H9 (cell line): Measurements from ENCODE around the gene UBE4B. TPM values are rescaled to one million over a fixed set of nuclear protein-coding genes. Genes with fewer than 3 reads are reported as not detected.

Experiments used
- DNase-seq: peaks from one replicate; pipeline ENCODE4 v3.0.0-alpha.2; 2017
- H2AFZ ChIP-seq: one replicate; pipeline ENCODE4 v1.6.1; 2013; ENCODE audit warnings: mild to moderate bottlenecking, low read length, control low read depth, moderate library complexity
- H2AK5ac ChIP-seq: 2 replicates; pipeline ENCODE4 v1.6.1; 2013; ENCODE audit warnings: low read length, control low read depth, mixed read lengths; ENCODE audit not compliant: insufficient read length
- H2BK120ac ChIP-seq: one replicate; pipeline ENCODE4 v1.6.1; 2013; ENCODE audit warnings: low read depth, mild to moderate bottlenecking, low read length, control low read depth, inconsistent platforms; ENCODE audit not compliant: poor library complexity, severe bottlenecking
- H2BK12ac ChIP-seq: 2 replicates; pipeline ENCODE4 v1.6.1; 2013; ENCODE audit warnings: low read length, control low read depth, mixed read lengths, low read depth; ENCODE audit not compliant: insufficient read length
- H2BK15ac ChIP-seq: 2 replicates; pipeline ENCODE4 v1.6.1; 2013; ENCODE audit warnings: low read depth, low read length, control low read depth
- H2BK20ac ChIP-seq: one replicate; pipeline ENCODE4 v1.6.1; 2013; ENCODE audit warnings: low read depth, mild to moderate bottlenecking, low read length, control low read depth, inconsistent platforms; ENCODE audit not compliant: poor library complexity, severe bottlenecking
- H2BK5ac ChIP-seq: 2 replicates; pipeline ENCODE4 v1.6.1; 2013; ENCODE audit warnings: low read length, control low read depth, mixed read lengths; ENCODE audit not compliant: insufficient read length
- H3K14ac ChIP-seq: 2 replicates; pipeline ENCODE4 v1.6.1; 2013; ENCODE audit warnings: low read length, control low read depth; ENCODE audit not compliant: insufficient read depth
- H3K18ac ChIP-seq: 2 replicates; pipeline ENCODE4 v1.6.1; 2013; ENCODE audit warnings: low read depth, mild to moderate bottlenecking, mixed read lengths, low read length, control low read depth; ENCODE audit not compliant: insufficient read length
- H3K23ac ChIP-seq: 2 replicates; pipeline ENCODE4 v1.6.1; 2013; ENCODE audit warnings: low read length, control low read depth, mixed read lengths, low read depth; ENCODE audit not compliant: insufficient read length
- H3K23me2 ChIP-seq: 2 replicates; pipeline ENCODE4 v1.6.1; 2013; ENCODE audit warnings: low read depth, mild to moderate bottlenecking, mixed read lengths, low read length, control low read depth; ENCODE audit not compliant: insufficient read length, poor library complexity, severe bottlenecking
- H3K27ac ChIP-seq: 2 replicates; pipeline ENCODE4 v1.5.1; 2013; ENCODE audit warnings: low read length, control low read depth, mixed read lengths, low read depth; ENCODE audit not compliant: insufficient read length
- H3K27me3 ChIP-seq: 2 replicates; pipeline ENCODE4 v1.6.1; 2013; ENCODE audit warnings: low read length, control low read depth, inconsistent platforms; ENCODE audit not compliant: insufficient read depth
- H3K4ac ChIP-seq: 2 replicates; pipeline ENCODE4 v1.6.1; 2013; ENCODE audit warnings: low read depth, mild to moderate bottlenecking, control low read depth, inconsistent platforms, low read length, moderate library complexity
- H3K4me1 ChIP-seq: 2 replicates; pipeline ENCODE4 v1.6.1; 2013; ENCODE audit warnings: low read length, control low read depth, inconsistent platforms; ENCODE audit not compliant: insufficient read depth
- H3K4me2 ChIP-seq: 2 replicates; pipeline ENCODE4 v1.6.1; 2013; ENCODE audit warnings: low read length, control low read depth, mixed read lengths; ENCODE audit not compliant: insufficient read length, insufficient read depth
- H3K56ac ChIP-seq: 2 replicates; pipeline ENCODE4 v1.6.1; 2013; ENCODE audit warnings: low read depth, mild to moderate bottlenecking, mixed read lengths, low read length, control low read depth; ENCODE audit not compliant: insufficient read length
- H3K79me1 ChIP-seq: 2 replicates; pipeline ENCODE4 v1.6.1; 2013; ENCODE audit warnings: low read depth, mild to moderate bottlenecking, moderate library complexity, low read length, control low read depth, inconsistent platforms; ENCODE audit not compliant: insufficient read depth, poor library complexity, severe bottlenecking
- H3K79me2 ChIP-seq: 2 replicates; pipeline ENCODE4 v1.6.1; 2013; ENCODE audit warnings: low read length, control low read depth, inconsistent platforms; ENCODE audit not compliant: insufficient read depth
- H3K9ac ChIP-seq: 2 replicates; pipeline ENCODE4 v1.6.1; 2013; ENCODE audit warnings: low read length, control low read depth, mixed read lengths; ENCODE audit not compliant: insufficient read length; ENCODE audit errors: extremely low read depth
- H3K9me3 ChIP-seq: one replicate; pipeline ENCODE4 v1.6.1; 2013; ENCODE audit warnings: low read depth, low read length, inconsistent platforms; ENCODE audit not compliant: control insufficient read depth
- H3T11ph ChIP-seq: one replicate; pipeline ENCODE4 v1.6.1; 2013; ENCODE audit warnings: mild to moderate bottlenecking, low read length, control low read depth, inconsistent platforms
- H4K20me1 ChIP-seq: one replicate; pipeline ENCODE4 v1.6.1; 2013; ENCODE audit not compliant: control insufficient read depth, insufficient read length, insufficient read depth
- H4K5ac ChIP-seq: 2 replicates; pipeline ENCODE4 v1.6.1; 2013; ENCODE audit warnings: low read depth, mild to moderate bottlenecking, mixed read lengths, low read length, control low read depth; ENCODE audit not compliant: insufficient read length
- H4K8ac ChIP-seq: replicated peaks from 2 replicates; pipeline ENCODE4 v1.6.1; 2013; ENCODE audit warnings: low read length, control low read depth, mixed read lengths, low read depth; ENCODE audit not compliant: insufficient read length
- H4K91ac ChIP-seq: 2 replicates; pipeline ENCODE4 v1.6.1; 2013; ENCODE audit warnings: low read depth, mild to moderate bottlenecking, moderate library complexity, mixed read lengths, low read length, control low read depth; ENCODE audit not compliant: insufficient read length
- H3K27ac Mint-ChIP-seq, 3 experiments: 2 replicates in 2 of 3; 3 replicates in 1 of 3; pipeline ENCODE4 v1.8.0; 2020 to 2021; ENCODE audit warnings: mixed read lengths in 3 of 3, mild to moderate bottlenecking in 1 of 3, moderate library complexity in 1 of 3
- H3K27me3 Mint-ChIP-seq: 2 replicates; pipeline ENCODE4 v1.8.0; 2021; ENCODE audit warnings: low read depth, mild to moderate bottlenecking, moderate library complexity, mixed read lengths
- H3K36me3 Mint-ChIP-seq, 3 experiments: 2 replicates in 2 of 3; 3 replicates in 1 of 3; pipeline ENCODE4 v1.8.0; 2020 to 2021; ENCODE audit warnings: low read depth in 3 of 3, mixed read lengths in 3 of 3; ENCODE audit not compliant: insufficient read depth in 1 of 3
- H3K4me1 Mint-ChIP-seq, 2 experiments: 2 replicates each; pipeline ENCODE4 v1.8.0; 2020; ENCODE audit warnings: mixed read lengths in 2 of 2
- H3K4me3 Mint-ChIP-seq, 2 experiments: 2 replicates in 1 of 2; 3 replicates in 1 of 2; pipeline ENCODE4 v1.8.0; 2020 to 2021; ENCODE audit warnings: mild to moderate bottlenecking in 2 of 2, mixed read lengths in 2 of 2, moderate library complexity in 1 of 2
- H3K9me3 Mint-ChIP-seq, 2 experiments: 2 replicates in 1 of 2; 3 replicates in 1 of 2; pipeline ENCODE4 v1.8.0; 2020; ENCODE audit warnings: mild to moderate bottlenecking in 2 of 2, mixed read lengths in 2 of 2, moderate library complexity in 1 of 2
- CTCF ChIP-seq: fragments of 200-600 bp; sonication (generic); conservative IDR thresholded peaks from 3 replicates; pipeline ENCODE4 v1.8.0; 2021; ENCODE audit warnings: antibody characterized with exemption, mild to moderate bottlenecking
- WGBS: extraction: QIAGEN DNeasy Blood & Tissue Kit; methylation state at CpG from one replicate; pipeline ENCODE4 v1.1.7; 2013; ENCODE audit warnings: missing lambda C conversion rate, low lambda C conversion rate, mixed read lengths; ENCODE audit not compliant: insufficient read length; ENCODE audit errors: extremely low coverage; 5-methylcytosine and 5-hydroxymethylcytosine counted together
- total RNA-seq: library from RNA; stranded (reverse); gene quantifications from 2 replicates; pipeline ENCODE4 v1.2.1, GENCODE V29; 2021

Gene UBE4B
- total RNA-seq, 1 experiment from 2014 or later, result 67.6 TPM

- no peak overlapping the region for H2BK5ac ChIP-seq
- H3K27me3 ChIP-seq, result no peaks in the 10 kb centered on the region
- H3K23ac ChIP-seq, result no peak overlapping the region
- H3T11ph ChIP-seq, result no peak overlapping the region
- H2AFZ ChIP-seq, result no peak overlapping the region
- H3K4me1 Mint-ChIP-seq, result peaks cover 24 to 26% of the 10 kb centered on the region in 2 experiments
- no peaks in the 10 kb centered on the region for H3K27me3 Mint-ChIP-seq
- H3K18ac ChIP-seq, result no peak overlapping the region
- H3K23me2 ChIP-seq, result no peaks in the 10 kb centered on the region
- H3K4ac ChIP-seq, result no peak overlapping the region
- no peak for DNase-seq
- no peak overlapping the region for H2BK20ac ChIP-seq
- no peak overlapping the region for H2BK15ac ChIP-seq
- WGBS, result no CpG with 5 or more reads among the region's 8 CpGs
- no peak overlapping the region; a peak in 1 of 5 replicates for H3K4me3 Mint-ChIP-seq
- H3K27ac ChIP-seq, result no peak overlapping the region
- H4K20me1 ChIP-seq, result no peaks in the 10 kb centered on the region
- peaks cover 15% of the 10 kb centered on the region for H3K79me1 ChIP-seq
- no peak overlapping the region for H2AK5ac ChIP-seq
- H3K9me3 Mint-ChIP-seq, result no peaks in the 10 kb centered on the region
- no peak overlapping the region for H4K5ac ChIP-seq
- no peak overlapping the region for H3K9ac ChIP-seq
- no peak overlapping the region for H4K91ac ChIP-seq
- no peak overlapping the region for H3K14ac ChIP-seq
- TF ChIP-seq CTCF, result no peak
- peaks cover 7 to 20% (median 17%) of the 10 kb centered on the region in 3 experiments; a peak in 6 of 7 replicates for H3K36me3 Mint-ChIP-seq
- H2BK120ac ChIP-seq, result no peak overlapping the region
- H3K9me3 ChIP-seq, result no peaks in the 10 kb centered on the region
- H3K4me2 ChIP-seq, result no peak overlapping the region
- 0 out of 2 replicates have a peak, but pooled peaks cover 9% of the 10 kb centered on the region for H3K4me1 ChIP-seq
- H4K8ac ChIP-seq, result no peak overlapping the region
- peaks cover 24% of the 10 kb centered on the region; the same call in 1 of the 2 replicates for H3K79me2 ChIP-seq
- peak overlapping the region in 1 of 3 experiments; percentile 40; a peak in 3 of 7 replicates for H3K27ac Mint-ChIP-seq
- peak overlapping the region; percentile 10 for H2BK12ac ChIP-seq
- no peak overlapping the region for H3K56ac ChIP-seq
These were observed 13.0 kb downstream of the UBE4B start for GRCh38 chr1:10045480-10046355.
